Liver (tissue), 3 donors: ENCODE results near the gene ZNF865.

Experiments used
- CTCF ChIP-seq: fragments of 150-350 bp; IDR thresholded peaks from 2 replicates; pipeline ENCODE4 v1.5.1; 2017; ENCODE audit warnings: improper control_type of control experiment, low read depth, low read length; ENCODE audit not compliant: missing input control
- EGR1 ChIP-seq, 2 donors: IDR thresholded peaks; 2 replicates each; pipeline ENCODE4 v1.6.1; 2016 to 2018; ENCODE audit warnings: antibody characterized with exemption in 2 of 2, low read depth in 2 of 2
- GABPA ChIP-seq, 2 donors: IDR thresholded peaks in 1 of 2; conservative IDR thresholded peaks in 1 of 2; 2 replicates each; pipeline ENCODE4 v1.6.1; 2016; ENCODE audit warnings: antibody characterized with exemption in 2 of 2, mild to moderate bottlenecking in 1 of 2, moderate library complexity in 1 of 2
- donor health status: healthy.
- donor health status: healthy.

GRCh38 chr19:55590109-55590508 is 15.3 kb upstream of the ZNF865 start:
- no peak for TF ChIP-seq EGR1 (IDR thresholded peaks at IDR 0.05; ENCODE audit: low read depth in 2 of 2)
- no peak for TF ChIP-seq GABPA (IDR thresholded peaks at IDR 0.05 in 1 of 2, conservative IDR thresholded peaks at IDR 0.05 in 1 of 2)
- TF ChIP-seq CTCF, result no peak
